Umbilical cord (tissue), 2 donors: ENCODE results near the gene NINL. TPM values are rescaled to one million over a fixed set of nuclear protein-coding genes. Genes with fewer than 3 reads are reported as not detected.
"Not testable (repeated sequence)": the region's sequence is repeated elsewhere in the genome, so short reads cannot be mapped to it uniquely, and the experiment has no call there.

Experiments
- DNase-seq: peaks from one replicate; pipeline ENCODE4 v3.0.0-alpha.2; 2015; ENCODE audit warnings: low spot score
- total RNA-seq: library from RNA; depleted of rRNA; stranded (reverse); fragments of >200 nt; gene quantifications from one replicate; pipeline ENCODE4 v1.2.3, GENCODE V29; 2014; ENCODE audit warnings: low replicate concordance; ENCODE audit not compliant: insufficient read depth

NINL gene
- total RNA-seq, 1 donor from 2014 or later: 17.6 TPM

DNA sequence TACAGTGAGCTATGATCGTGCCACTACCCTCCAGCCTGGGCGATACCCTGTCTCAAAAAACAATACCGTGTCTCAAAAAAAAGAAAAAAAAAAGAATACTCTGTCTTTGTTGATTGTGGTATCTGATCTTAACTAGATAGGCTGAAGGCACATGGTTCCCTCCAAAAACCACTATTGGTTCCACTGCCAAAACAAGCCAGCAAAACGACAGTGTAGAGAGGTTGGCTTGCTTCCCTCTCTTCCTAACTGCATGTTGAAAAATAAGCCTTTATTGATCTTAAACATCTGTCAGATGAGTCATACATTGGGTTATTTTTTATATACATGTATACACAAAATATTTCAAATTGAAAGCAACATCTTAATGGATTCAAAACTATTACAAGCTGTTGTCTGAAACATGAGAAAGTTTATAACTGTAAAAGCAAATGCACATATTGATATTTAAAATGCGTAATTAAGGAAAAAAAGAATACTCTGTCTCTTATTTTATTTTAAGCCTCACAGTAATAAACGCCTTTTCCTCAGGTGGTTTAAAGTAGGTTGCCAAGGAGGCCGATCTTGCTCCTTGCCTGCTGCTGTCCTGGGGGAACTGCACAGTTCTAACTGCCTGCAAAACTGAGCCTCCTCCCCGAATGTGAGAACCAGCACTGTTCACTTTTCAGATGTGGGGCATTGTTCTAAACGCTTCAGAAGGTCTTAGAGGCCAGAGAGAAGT lies 7.0 kb upstream of the NINL start:
- no peak for DNase-seq

DNA sequence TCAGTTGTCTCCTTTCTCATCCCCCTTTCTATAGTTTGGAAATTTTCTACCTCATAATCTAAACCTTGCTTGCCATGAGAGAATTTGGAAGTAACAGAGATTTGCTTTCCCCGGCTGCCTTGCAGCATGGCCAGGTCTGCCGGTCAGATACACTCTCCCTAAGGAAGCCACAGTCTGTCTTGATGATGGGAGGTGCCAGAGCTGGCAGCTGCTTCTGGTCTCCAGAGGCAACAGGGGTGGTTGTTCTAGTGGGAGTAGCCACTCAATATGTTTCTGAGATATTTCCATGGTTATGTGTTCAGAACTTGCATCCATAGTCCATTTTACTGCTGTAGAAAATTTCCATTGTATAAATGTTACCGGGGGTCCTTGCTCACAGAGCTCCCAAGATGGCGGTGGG lies 5.4 kb upstream of the NINL start:
- DNase-seq: not testable (repeated sequence)

DNA sequence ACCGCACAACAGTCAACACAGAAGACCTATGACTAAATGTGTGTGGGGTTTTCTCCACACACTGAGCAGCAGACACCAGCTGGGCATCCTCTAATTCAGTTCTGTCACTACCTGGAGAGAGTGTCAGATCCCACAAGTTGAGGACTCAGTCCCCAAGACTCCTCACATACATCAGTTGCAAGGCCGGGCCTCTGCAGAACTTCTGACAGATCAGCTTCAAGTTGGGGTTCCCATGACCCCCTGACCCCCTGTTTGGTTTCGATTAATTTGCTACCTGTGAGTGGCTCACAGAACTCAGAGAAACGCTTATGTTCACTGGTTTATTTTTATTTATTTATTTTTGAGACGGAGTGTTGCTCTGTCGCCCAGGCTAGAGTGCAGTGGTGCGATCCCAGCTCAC lies 3.2 kb upstream of the NINL start:
- no peak for DNase-seq

DNA sequence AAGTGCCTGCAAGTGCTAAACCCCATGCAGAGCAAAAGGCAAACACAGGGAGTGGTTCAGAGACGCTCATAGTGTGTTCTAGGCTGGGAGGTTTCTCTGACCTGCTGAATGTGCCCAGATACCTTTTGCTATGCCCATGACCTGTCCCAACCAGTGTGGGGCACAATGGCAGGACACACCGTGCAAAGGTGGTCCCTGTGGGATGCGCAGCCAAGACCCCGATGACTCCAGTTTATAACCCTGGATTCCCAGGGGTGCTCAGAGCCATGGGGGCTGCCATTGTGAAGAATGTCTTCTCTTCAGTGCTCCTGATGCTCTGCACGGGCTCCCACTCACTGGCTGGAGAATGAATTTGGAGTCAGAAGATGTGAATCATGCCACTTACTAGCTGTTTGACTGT lies 2.2 kb upstream of the NINL start:
- no peak for DNase-seq

DNA sequence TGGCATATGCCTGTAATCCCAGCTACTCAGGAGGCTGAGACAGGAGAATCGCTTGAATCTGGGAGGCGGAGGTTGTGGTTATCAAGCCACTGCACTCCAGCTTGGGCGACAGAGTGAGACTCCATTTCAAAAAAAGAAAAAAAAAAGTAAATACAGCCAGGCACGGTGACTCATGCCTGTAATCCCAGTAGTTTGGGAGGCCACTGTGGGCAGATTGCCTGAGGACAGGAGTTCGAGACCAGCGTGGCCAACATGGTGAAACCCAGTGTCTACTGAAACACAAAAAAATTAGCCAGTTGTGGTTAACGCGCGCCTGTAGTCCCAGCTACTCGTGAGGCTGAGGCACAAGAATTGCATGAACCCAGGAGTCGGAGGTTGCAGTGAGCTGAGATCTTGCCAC lies 1.5 kb upstream of the NINL start:
- DNase-seq: no peak

DNA sequence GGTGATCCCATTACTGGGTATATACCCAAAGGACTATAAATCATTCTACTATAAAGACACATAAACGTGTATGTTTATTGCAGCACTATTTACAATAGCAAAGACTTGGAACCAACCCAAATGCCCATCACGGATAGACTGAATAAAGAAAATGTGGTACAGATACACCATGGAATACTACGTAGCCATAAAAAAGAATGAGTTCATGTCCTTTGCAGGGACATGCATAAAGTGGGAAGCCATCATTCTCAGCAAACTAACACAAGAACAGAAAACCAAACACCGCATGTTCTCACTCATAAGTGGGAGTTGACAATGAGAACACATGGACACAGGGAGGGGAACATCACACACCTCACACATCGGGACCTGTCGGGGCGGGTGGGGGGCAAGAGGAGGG lies 1.7 kb downstream of the NINL start:
- DNase-seq: not testable (repeated sequence)

DNA sequence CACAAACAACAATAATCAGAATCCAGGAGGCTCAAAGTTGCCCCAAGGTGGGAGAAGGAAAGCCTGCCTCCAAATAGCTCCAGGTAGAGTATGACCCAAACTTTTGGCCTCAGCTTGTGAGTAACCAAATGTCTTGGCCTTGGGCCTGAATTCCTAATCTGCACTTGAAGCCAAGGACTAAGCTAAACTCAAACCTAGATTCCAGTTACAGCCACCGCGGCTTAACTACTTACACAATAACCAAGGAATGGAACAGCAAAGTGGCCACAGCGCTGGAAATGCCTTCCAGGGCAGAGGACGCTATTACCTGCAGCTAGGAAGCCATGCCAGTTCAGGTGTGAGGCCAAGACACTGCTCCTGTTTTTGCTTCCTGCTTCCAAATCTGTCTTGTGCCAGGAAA lies 4.6 kb downstream of the NINL start:
- no peak for DNase-seq

DNA sequence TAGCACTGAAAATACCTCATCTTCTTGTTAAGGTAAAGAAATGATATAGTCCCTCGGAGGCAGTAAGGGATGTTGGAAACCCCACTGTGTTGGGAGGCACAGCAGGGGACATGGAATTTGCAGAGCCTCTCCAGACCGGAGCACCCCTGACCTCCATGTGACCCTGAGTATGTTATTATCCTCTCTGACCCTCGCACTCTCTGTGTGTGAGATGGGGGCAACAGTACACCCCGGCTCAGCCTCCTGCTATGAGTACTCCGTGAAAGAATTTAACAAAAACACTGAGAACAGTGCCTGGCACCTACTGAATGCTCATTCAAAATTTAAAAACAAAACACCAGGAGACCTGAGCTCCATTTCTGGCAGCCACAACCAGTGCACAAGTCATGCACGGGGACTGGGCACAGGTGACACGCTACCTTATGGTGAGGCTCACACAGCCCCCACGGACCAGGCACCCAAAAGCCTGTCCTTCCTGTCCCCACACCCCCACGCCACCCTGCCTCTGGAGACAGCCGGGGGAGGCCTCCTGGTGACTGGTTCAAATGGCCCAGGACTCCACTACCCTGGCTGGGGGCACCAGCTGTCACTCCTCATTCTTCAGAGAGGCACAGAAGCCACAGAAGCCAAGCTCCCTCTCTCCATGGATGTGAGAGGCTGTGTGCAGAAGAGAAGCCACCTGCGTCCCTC lies 6.1 kb downstream of the NINL start:
- no peak for DNase-seq

DNA sequence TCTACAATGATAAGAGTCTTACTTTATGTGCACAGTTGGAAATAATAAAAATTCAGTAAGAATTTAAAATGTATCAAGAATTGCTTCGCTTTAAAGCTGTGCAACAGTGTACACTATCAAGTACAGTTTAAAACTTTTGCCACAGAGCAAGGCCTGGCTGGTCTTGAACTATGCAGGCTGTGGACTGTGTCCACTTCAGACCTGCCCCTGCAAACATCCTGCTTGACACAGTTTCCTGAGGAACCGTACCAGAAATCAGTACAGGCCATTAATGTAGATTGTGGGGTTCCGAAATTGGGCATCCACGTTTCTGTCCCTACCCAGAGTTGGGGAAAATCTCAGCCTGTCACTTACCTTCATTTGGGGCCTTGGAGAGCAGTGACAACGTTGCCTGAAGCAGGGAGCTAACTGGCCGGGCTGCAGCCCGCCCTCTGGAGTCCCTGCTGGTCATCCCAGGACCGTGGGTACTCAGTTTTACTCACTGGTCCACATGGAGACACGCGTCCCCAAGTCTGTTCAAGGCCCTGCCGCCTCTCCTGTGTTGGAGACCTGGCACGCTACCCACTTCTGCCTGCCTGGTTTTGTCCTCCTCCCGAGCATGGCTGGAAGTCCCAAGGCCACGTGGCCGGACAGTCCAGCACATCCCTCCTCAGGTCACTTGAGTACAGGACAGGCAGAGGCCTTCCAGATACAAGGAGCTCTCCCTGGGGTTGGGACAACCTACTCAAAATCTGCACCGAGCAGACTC lies 8.4 kb downstream of the NINL start:
- no peak for DNase-seq

DNA sequence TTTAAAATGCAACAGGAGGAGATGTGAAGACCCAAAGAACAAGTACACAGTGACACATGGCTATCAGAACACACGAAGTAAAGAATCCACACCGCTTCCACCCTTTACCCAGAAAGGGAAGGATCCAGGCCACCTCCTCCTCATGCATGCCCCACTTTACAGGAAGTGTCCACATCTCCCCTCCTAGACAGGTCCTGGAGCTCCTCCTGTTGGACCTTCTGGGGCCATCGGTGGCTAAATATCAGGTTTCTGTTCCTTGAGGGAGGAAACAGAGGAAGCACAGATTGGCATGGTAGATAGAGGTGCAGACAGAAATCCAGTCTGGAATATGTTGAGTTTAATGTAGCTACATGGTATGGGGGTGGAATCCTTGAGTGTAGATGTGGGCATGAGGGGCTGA lies 10.9 kb downstream of the NINL start:
- DNase-seq: no peak

DNA sequence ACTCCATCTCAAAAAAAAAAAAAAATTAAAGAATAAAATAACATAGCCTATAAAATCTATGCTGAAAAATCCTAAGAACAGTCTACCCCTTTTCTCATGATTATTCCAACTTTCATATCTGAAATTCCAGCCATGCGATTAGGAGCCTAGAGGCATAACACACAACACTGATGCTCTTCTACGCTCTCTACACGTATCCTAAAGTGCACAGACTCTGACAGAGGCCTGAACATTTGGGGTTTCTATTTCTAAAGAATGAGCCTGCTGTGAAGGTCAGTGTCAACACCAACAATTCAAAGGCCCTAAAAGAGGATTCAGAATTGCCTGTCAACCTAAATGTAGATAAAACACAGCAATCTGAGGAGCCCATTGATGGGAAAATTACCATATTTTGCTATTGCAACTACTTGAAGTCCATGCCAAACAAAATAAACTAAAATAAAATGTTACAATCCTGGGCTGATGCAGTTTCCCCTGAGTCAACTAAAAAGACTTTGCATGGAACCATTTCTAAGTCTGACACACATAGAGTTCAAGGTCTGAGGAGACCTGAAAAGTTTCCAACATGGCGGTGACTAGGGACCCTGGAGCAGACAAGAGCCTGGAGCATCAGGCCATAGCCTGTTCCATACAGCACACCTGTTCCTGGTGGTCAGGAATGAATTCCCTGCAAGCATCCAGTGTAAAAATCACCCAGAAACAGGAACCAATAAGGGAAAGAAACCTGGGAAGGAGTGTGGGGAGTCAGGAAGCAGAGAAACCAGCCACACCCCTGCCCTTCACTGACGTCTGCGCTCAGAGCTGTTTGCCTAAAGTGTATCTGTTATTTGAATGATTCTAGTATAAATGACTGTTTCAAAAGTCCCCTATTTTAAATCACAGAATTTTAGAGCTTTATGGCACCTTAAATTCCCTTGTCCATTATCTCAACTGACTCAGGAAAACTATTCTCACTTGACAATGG lies 11.8 kb downstream of the NINL start:
- DNase-seq: no peak

DNA sequence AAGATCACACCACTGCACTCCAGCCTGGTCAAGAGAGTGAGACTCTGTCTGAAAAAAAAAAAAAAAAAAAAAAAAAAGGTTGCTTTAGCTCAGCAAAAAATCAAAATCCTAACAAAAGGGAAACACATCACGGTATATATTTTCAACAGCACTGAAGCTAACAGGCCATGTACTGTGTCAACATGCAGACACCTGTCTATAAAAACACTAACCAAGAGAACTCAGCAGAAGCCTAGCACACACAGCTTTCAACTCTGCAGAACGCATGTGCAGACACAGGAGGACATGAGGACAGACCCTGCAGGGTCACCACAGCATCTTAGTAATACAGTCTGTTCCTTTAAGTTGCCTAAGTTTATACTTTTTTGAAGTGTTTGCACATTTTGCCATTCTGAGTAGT lies 13.5 kb downstream of the NINL start:
- DNase-seq: no peak

DNA sequence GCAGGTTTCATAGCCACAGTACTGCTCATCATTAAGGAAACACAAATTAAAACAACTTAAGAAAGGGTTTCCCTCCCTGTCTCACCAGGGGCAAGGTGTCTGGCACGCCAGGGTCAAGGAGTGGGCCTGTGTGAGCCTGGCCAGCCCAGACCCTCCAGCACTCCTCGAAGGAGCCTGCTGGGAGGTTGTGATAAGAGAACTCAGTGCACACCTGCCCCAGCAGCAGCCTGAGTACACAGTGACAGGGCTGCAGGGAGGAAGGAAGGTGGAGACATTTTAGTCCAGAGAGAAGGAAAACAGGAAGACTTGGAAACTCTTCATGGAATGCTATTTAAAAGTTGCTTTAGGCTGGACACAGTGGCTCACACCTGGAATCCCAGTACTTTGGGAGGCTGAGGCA lies 14.1 kb downstream of the NINL start:
- DNase-seq: no peak

DNA sequence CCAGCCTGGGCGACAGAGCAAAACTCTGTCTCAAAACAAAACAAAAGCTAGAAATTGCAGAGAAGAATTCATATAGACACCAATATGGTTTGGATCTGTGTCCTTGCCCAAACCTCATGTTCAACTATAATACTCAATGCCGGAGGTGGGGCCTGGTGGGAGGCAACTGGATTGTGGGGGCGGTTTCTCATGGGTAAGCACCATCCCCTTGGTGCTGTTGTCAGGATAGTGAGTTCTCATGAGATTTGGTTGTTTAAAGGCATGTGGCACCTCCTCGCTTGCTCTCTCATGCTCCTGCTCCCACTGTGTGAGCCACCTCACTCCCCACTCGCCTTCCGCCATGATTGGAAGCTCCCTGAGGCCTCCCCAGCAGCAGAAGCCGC lies 15.2 kb downstream of the NINL start:
- no peak for DNase-seq

DNA sequence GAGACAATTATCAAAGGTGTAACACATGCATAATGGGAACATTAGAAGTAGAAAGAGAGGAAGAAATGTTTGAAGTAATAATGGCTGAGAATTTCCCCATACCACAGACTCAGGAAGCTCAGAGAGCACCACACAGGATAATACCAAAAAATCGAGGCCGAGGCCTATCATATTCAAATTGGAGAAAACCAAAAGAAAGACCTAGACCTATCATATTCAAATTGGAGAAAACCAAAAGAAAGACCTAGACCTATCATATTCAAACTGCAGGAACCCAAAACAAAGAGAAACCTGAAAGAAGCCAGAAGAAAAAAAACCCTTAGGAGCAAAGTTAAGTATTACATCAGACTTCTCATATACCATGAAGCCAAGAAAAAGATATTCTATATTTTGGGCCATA lies 18.0 kb downstream of the NINL start:
- DNase-seq: no peak

DNA sequence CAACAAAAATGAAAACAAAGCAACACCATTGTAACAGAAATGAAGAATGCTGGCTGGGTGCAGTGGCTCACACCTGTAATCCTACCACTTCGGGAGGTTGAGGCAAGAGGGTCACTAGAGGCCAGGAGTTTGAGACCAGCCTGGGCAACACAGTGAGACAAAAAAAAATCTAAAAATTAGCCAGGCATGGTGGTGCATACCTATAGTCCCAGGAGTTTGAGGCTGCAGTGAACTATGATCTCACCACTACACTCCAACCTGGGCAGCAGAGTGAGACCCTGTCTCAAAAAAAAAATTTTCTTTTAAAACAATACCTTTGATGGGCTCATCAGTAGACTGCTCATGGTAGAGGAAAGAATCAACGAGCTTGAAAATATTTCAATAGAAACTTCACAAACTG lies 18.5 kb downstream of the NINL start:
- no peak for DNase-seq

DNA sequence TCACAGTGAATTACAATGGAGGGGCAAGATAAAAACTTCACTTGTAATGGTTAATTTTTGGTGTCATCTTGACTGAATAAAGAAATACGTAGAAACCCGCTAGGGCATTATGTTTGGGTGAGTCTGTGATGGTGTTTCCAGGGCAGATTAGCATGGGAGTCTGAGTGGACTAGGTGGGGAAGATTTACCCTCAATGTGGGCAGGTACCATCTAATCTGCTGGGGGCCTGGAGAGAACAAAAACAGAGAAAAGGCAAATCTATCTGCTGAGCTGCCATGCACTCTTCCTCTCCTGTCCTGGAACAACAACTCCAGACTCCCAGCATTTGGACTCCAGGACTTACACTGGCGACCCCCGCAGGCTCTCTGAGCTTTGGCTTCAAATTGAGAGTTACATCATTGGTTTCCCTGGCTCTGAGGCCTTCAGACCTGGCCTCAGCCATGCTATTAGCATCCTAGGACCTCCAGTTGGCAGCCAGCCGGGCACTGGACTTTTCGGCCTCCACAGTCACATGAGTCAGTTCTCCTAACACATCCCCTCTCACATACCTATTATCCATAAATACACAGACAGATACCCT lies 19.7 kb downstream of the NINL start:
- DNase-seq: no peak

DNA sequence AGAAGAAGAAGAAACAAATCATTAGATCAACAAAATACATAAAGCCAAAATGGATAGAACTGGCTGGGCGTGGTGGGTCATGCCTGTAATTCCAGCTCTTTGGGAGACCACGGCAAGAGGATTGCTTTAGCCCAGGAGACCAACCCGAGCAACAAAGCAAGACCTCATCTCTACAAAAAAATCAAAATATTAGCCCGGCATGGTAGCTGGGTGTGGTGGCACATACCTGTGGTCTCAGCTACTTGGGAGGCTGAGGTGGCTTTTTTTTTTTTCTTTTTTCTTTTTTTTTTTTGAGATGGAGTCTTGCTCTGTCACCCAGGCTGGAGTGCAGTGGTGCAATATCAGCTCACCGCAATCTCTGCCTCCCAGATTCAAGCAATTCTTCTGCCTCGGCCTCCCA lies 21.5 kb downstream of the NINL start:
- no peak for DNase-seq

DNA sequence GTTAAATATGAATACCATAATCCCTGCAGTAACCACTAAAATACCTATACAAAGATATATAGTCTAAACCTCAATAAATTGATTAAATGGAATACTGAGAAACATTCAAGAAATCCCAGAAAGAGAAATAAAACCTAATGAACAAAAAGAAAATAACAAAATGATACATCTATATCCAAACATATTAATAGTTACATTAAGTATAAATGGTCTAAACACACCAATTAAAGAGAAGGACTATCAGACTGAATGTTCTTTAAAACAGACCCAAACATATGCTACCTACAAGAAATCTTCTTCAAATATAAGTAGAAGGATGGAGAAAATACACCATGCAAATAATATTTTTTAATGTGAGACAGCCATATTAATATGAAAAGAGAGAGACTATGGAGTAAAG lies 22.0 kb downstream of the NINL start:
- no peak for DNase-seq

DNA sequence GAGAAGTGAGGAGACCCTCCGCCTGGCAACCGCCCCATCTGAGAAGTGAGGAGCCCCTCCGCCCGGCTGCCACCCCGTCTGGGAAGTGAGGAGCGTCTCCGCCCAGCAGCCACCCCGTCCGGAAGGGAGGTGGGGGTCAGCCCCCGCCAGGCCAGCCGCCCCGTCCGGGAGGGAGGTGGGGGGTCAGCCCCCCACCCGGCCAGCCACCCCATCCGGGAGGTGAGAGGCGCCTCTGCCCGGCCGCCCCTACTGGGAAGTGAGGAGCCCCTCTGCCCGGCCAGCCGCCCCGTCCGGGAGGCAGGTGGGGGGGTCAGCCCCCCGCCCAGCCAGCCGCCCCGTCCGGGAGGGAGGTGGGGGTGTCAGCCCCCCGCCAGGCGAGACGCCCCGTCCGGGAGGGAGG lies 23.6 kb downstream of the NINL start:
- not testable (repeated sequence) for DNase-seq

DNA sequence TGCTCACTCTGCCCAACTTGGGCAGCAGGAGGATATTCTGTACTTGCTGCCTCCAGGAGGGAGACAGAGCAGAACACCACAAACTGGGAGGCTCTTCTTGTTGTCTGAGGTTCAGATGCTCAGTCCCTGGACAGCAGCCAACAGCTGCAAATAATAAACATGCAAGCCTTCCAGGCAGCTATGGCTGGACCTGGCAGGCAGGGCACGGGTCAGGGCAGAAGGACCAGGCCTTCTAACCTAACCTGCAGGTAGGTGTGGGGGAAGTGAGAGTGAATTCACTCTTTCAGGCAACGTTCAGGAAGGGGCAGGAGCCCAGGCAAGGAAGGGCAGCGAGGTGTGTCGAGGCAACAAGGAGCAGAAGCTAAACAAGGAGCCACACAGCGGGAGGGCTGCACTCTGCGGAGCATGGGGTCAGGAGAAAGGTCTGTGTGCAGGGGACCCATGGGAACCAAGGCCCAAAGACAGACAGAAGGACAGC lies 31.5 kb downstream of the NINL start:
- DNase-seq: peak; percentile 85
